HG02981 (cell line): ENCODE measurements around the gene C17orf78.
A peak's percentile ranks its signal among the peaks of the same experiment; 100 is the strongest.
"Not testable (repeated sequence)": the region's sequence is repeated elsewhere in the genome, so short reads cannot be mapped to it uniquely, and the experiment has no call there.

Source experiments
- ATAC-seq: cut with Tn5 transposase; IDR thresholded peaks from one replicate; pipeline ENCODE4 v1.9.1; 2021; ENCODE audit warnings: mild to moderate bottlenecking, moderate library complexity; ENCODE audit not compliant: unreplicated experiment

The C17orf78 gene

GRCh38 chr17:37375706-37376105 lies at the start of gene C17orf78:
Gene C17orf78 (plus strand): TSS chr17:37375985. CDS start chr17:37376093, 108 bp downstream.
- no peak for ATAC-seq

- no peak for ATAC-seq
These were observed 48.3 kb upstream of the C17orf78 start for GRCh38 chr17:37327341-37328090.

- ATAC-seq, result no peak
These were observed 36.9 kb upstream of the C17orf78 start for GRCh38 chr17:37338847-37339246.

- ATAC-seq, result no peak
These were observed 36.5 kb upstream of the C17orf78 start for GRCh38 chr17:37339321-37339720.

GRCh38 chr17:37340804-37341203 lies 35.0 kb upstream of the C17orf78 start:
- ATAC-seq, result no peak

GRCh38 chr17:37342589-37342988 lies 33.2 kb upstream of the C17orf78 start:
- ATAC-seq, result no peak

GRCh38 chr17:37344519-37344918 lies 31.3 kb upstream of the C17orf78 start:
- no peak for ATAC-seq

- not testable (repeated sequence) for ATAC-seq
These were observed 28.9 kb upstream of the C17orf78 start for GRCh38 chr17:37346863-37347402.

GRCh38 chr17:37356796-37357569 lies 18.8 kb upstream of the C17orf78 start:
- ATAC-seq, result not testable (repeated sequence)

GRCh38 chr17:37358098-37358829 lies 17.5 kb upstream of the C17orf78 start:
- no peak for ATAC-seq

GRCh38 chr17:37358830-37359681 lies 16.7 kb upstream of the C17orf78 start:
- ATAC-seq, result peak; percentile 93

GRCh38 chr17:37359682-37360188 lies 16.1 kb upstream of the C17orf78 start:
- no peak for ATAC-seq

GRCh38 chr17:37360632-37361031 lies 15.2 kb upstream of the C17orf78 start:
- no peak for ATAC-seq

- ATAC-seq, result no peak
These were observed 14.2 kb upstream of the C17orf78 start for GRCh38 chr17:37361543-37361942.

- no peak for ATAC-seq
These were observed 10.2 kb upstream of the C17orf78 start for GRCh38 chr17:37365589-37365988.

- no peak for ATAC-seq
These were observed 7.2 kb upstream of the C17orf78 start for GRCh38 chr17:37368577-37368976.

- peak; percentile 70 for ATAC-seq
These were observed 2.1 kb upstream of the C17orf78 start for GRCh38 chr17:37373530-37374159.

GRCh38 chr17:37382056-37382455 lies 6.3 kb downstream of the C17orf78 start:
- no peak for ATAC-seq

- no peak for ATAC-seq
These were observed 8.9 kb downstream of the C17orf78 start for GRCh38 chr17:37384560-37385149.
